ENCODE data around the gene AOC3.

GRCh38 chr17:42852351-42852750 lies 1.4 kb downstream of the AOC3 start:
- no peak for TF ChIP-seq POLR2A (IDR thresholded peaks at IDR 0.05)
- no peak for TF ChIP-seq CTCF (IDR thresholded peaks at IDR 0.05)
